CD4-positive, alpha-beta memory T cell (primary cell): Measurements from ENCODE around the gene EFL1. TPM values are rescaled to one million over a fixed set of nuclear protein-coding genes. Genes with fewer than 3 reads are reported as not detected.
"Not testable (repeated sequence)": the region's sequence is repeated elsewhere in the genome, so short reads cannot be mapped to it uniquely, and the experiment has no call there.

Experiments used
- CTCF ChIA-PET: fragments of 350-600 bp; sonication (Branson Sonifier 250); formaldehyde crosslinking; loops from one replicate; lab custom pipeline; 2021; ENCODE audit warnings: inconsistent platforms; ENCODE audit not compliant: partially characterized antibody; lab: Charles Lee
- POLR2A ChIA-PET: fragments of 350-600 bp; sonication (Branson Sonifier 250); formaldehyde crosslinking; loops from one replicate; lab custom pipeline; 2021; ENCODE audit not compliant: partially characterized antibody; lab: Charles Lee
- DNase-seq, 5 donors: peaks; one replicate each; pipeline versions ENCODE4 v3.0.0 to v3.0.0-alpha.2; 2020 to 2022; ENCODE audit warnings: mixed read lengths in 1 of 5
- H3K27ac ChIP-seq: one replicate; pipeline ENCODE4 v1.7.0; 2013; ENCODE audit warnings: low read depth, low read length
- H3K27me3 ChIP-seq: 2 replicates; pipeline ENCODE4 v1.7.0; 2013; ENCODE audit warnings: mild to moderate bottlenecking, low read length, moderate library complexity; ENCODE audit not compliant: insufficient read depth
- H3K36me3 ChIP-seq: 2 replicates; pipeline ENCODE4 v1.7.0; 2013; ENCODE audit warnings: mild to moderate bottlenecking, low read length, moderate library complexity; ENCODE audit not compliant: insufficient read depth
- H3K4me1 ChIP-seq: 2 replicates; pipeline ENCODE4 v1.7.0; 2013; ENCODE audit warnings: mild to moderate bottlenecking, low read length, moderate library complexity; ENCODE audit not compliant: insufficient read depth
- H3K4me3 ChIP-seq, 2 donors: one replicate each; pipeline ENCODE4 v1.7.0; 2013; ENCODE audit warnings: low read length in 2 of 2, mild to moderate bottlenecking in 1 of 2
- H3K9me3 ChIP-seq, 2 donors: one replicate each; pipeline ENCODE4 v1.7.0; 2013; ENCODE audit warnings: low read length in 2 of 2, control low read depth in 1 of 2; ENCODE audit not compliant: control insufficient read depth in 1 of 2
- H3K27ac Mint-ChIP-seq, 7 donors: one replicate each; pipeline ENCODE4 v1.8.0; 2020 to 2021; ENCODE audit warnings: mixed read lengths in 7 of 7, mild to moderate bottlenecking in 6 of 7, inconsistent platforms in 3 of 7, moderate library complexity in 3 of 7
- H3K27me3 Mint-ChIP-seq, 2 donors: one replicate each; pipeline ENCODE4 v1.8.0; 2020 to 2021; ENCODE audit warnings: mixed read lengths in 2 of 2
- H3K36me3 Mint-ChIP-seq, 2 donors: one replicate each; pipeline ENCODE4 v1.8.0; 2020 to 2021; ENCODE audit warnings: mixed read lengths in 2 of 2, inconsistent platforms in 1 of 2, mild to moderate bottlenecking in 1 of 2
- H3K4me1 Mint-ChIP-seq, 4 donors: one replicate each; pipeline ENCODE4 v1.8.0; 2020 to 2021; ENCODE audit warnings: mixed read lengths in 4 of 4, mild to moderate bottlenecking in 1 of 4
- H3K4me3 Mint-ChIP-seq, 8 donors: one replicate each; pipeline ENCODE4 v1.8.0; 2020 to 2021; ENCODE audit warnings: mixed read lengths in 8 of 8, mild to moderate bottlenecking in 7 of 8, moderate library complexity in 6 of 8, inconsistent platforms in 3 of 8
- H3K9me3 Mint-ChIP-seq, 8 donors: one replicate each; pipeline ENCODE4 v1.8.0; 2020 to 2021; ENCODE audit warnings: mixed read lengths in 8 of 8, mild to moderate bottlenecking in 5 of 8, inconsistent platforms in 3 of 8, moderate library complexity in 1 of 8
- intact Hi-C: fragments of 100-400 bp; cut with micrococcal nuclease; formaldehyde crosslinking; loops from one replicate; pipeline ENCODE4 v1.15.1; 2023
- polyA plus RNA-seq, 2 donors: library from polyadenylated mRNA; unstranded; fragments of 300-500 nt; fragmentation: Illumina TruSeq; gene quantifications; one replicate each; pipeline ENCODE4 v1.2.3, GENCODE V29; 2021
- total RNA-seq, 2 experiments: library from RNA; stranded (reverse); gene quantifications; one replicate each; pipeline ENCODE4 v1.2.3, GENCODE V29; 2021

The EFL1 gene
- total and polyA plus RNA-seq, 4 experiments from 2014 or later, result 9.3 to 23.8 (median 21.5) TPM

- peaks cover 33% of the 10 kb centered on the region for H3K4me1 ChIP-seq
- H3K9me3 Mint-ChIP-seq, H3K36me3 ChIP-seq, H3K4me3 Mint-ChIP-seq, H3K27ac Mint-ChIP-seq, H3K4me3 ChIP-seq, H3K9me3 ChIP-seq, CTCF ChIA-PET, H3K36me3 Mint-ChIP-seq, H3K27me3 ChIP-seq, H3K27me3 Mint-ChIP-seq, POLR2A ChIA-PET, DNase-seq, H3K27ac ChIP-seq: not testable (repeated sequence)
- intact Hi-C loops, result loop anchor here (10.0 kb wide), 1 partner anchor 52 kb away; no protein-coding TSS in a partner anchor
- peaks cover 20 to 33% (median 26%) of the 10 kb centered on the region in 4 donors for H3K4me1 Mint-ChIP-seq
Observed at GRCh38 chr15:82282386-82282785, 19.9 kb upstream of the EFL1 start.

DNA sequence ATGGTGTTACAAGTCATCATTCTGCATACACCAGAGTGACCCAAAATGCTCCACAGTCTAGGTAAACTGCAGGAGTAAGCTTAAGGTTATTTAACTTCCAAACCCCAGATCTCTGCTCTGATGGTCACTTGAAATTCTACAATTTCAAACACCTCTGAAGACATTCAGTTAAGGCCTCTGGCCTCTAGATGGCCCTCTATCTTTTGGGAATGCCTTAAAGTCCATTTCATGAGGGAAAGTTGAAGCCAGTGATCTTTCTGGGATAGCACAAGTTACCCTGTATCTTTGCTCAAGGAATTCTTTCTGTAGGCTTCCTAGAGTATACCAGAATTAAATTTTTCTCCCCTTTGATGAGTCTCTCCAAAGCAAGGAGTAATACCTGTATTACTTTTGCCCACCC is 18.7 kb upstream of the EFL1 start:
- H3K27me3 Mint-ChIP-seq, H3K9me3 Mint-ChIP-seq, POLR2A ChIA-PET, H3K9me3 ChIP-seq, H3K4me3 ChIP-seq, H3K36me3 ChIP-seq, H3K36me3 Mint-ChIP-seq, H3K4me3 Mint-ChIP-seq, H3K27me3 ChIP-seq, H3K27ac Mint-ChIP-seq, DNase-seq, H3K27ac ChIP-seq: not testable (repeated sequence)
- CTCF ChIA-PET, result interaction anchor here (1.2 to 1.9 kb wide), 4 partner anchors 15 to 56 kb away, joined by 3 to 15 read pairs (median 6); partner anchors contain the start of genes EFL1 and SAXO2
- intact Hi-C loops, result loop anchor here (10.0 kb wide), 1 partner anchor 54 kb away; no protein-coding TSS in a partner anchor
- H3K4me1 Mint-ChIP-seq, result peaks cover 9 to 22% (median 14%) of the 10 kb centered on the region in 4 donors
- H3K4me1 ChIP-seq, result peaks cover 22% of the 10 kb centered on the region

DNA sequence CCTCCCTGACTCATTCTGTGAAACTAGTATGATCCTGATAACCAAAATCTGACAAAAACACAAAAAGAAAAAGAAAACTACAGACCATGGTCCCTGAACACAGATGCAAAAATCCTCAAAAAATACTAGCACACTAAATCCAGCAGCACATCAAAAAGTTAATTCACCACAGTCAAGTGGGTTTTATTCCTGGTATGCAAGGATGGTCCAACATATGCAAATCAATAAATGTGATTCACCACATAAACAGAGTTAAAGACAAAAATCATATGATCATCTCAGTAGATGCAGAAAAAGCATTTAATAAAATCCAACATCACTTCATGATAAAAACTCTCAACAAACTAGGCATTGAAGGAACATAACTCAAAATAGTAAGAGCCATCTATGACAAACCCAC is 12.9 kb upstream of the EFL1 start:
- Histone ChIP-seq H3K27ac (no peak overlapping the region), H3K27me3 (no peaks in the 10 kb centered on the region), H3K4me3 (no peak overlapping the region), H3K4me1 (no peaks in the 10 kb centered on the region), H3K36me3 (no peaks in the 10 kb centered on the region), H3K9me3 (no peaks in the 10 kb centered on the region)
- no peak for DNase-seq
- Mint-ChIP-seq H3K9me3 (peaks cover 0 to 12% (median 0%) of the 10 kb centered on the region in 8 donors), H3K4me3 (no peak overlapping the region), H3K27ac (no peak overlapping the region), H3K36me3 (peaks cover 0 to 3% of the 10 kb centered on the region in 2 donors), H3K4me1 (no peaks in the 10 kb centered on the region), H3K27me3 (peaks cover 2 to 5% of the 10 kb centered on the region in 2 donors)
- ChIA-PET CTCF (no interaction called here), POLR2A (no interaction called here)
- intact Hi-C loops, result no loop called here

GRCh38 chr15:82272154-82272553 is 9.6 kb upstream of the EFL1 start:
- no peaks in the 10 kb centered on the region for H3K9me3 ChIP-seq
- no peaks in the 10 kb centered on the region for H3K4me1 ChIP-seq
- no peaks in the 10 kb centered on the region for H3K27me3 ChIP-seq
- H3K27me3 Mint-ChIP-seq, result peaks cover 2 to 5% of the 10 kb centered on the region in 2 donors
- no peak overlapping the region for H3K4me3 ChIP-seq
- ChIA-PET CTCF (no interaction called here), POLR2A (no interaction called here)
- H3K27ac Mint-ChIP-seq, result no peak overlapping the region
- peaks cover 0 to 12% (median 0%) of the 10 kb centered on the region in 8 donors for H3K9me3 Mint-ChIP-seq
- no peak overlapping the region for H3K27ac ChIP-seq
- no peaks in the 10 kb centered on the region for H3K36me3 ChIP-seq
- no peak overlapping the region for H3K4me3 Mint-ChIP-seq
- intact Hi-C loops, result no loop called here
- DNase-seq, result no peak
- H3K4me1 Mint-ChIP-seq, result peaks cover 0 to 3% (median 0%) of the 10 kb centered on the region in 4 donors
- peaks cover 0 to 3% of the 10 kb centered on the region in 2 donors for H3K36me3 Mint-ChIP-seq

DNA sequence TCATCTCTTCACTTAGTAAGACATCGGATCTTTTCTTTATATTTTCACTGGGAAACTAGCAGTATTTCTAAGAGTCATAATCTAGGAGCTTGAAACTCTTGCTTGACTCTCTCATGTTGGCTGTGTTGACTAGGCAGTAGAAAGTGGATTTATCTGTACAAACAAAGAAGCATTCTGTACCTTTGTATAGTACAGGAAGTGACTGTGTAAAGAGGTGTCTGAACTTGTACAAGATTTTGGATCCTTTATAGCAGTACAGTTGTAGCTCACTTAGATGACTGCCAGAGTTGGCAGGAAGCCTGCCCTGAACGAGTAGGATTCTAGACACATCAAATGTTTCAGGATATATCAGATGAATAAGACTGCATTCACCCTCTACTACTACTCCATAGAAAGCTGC is 5.9 kb upstream of the EFL1 start:
- H3K9me3 ChIP-seq, POLR2A ChIA-PET, H3K27ac ChIP-seq, DNase-seq, H3K4me3 ChIP-seq, H3K27me3 Mint-ChIP-seq, H3K4me1 ChIP-seq, H3K4me3 Mint-ChIP-seq, H3K36me3 Mint-ChIP-seq, H3K27ac Mint-ChIP-seq, H3K9me3 Mint-ChIP-seq, H3K27me3 ChIP-seq, H3K36me3 ChIP-seq: not testable (repeated sequence)
- CTCF ChIA-PET, result interaction anchor here (4.1 kb wide), 1 partner anchor 12 kb away, joined by 15 read pairs; no protein-coding TSS in a partner anchor
- intact Hi-C loops, result loop anchor here (10.0 kb wide), 1 partner anchor 796 kb away; the partner anchor contains the start of gene BTBD1
- peaks cover 0 to 12% (median under 1%) of the 10 kb centered on the region in 4 donors for H3K4me1 Mint-ChIP-seq

DNA sequence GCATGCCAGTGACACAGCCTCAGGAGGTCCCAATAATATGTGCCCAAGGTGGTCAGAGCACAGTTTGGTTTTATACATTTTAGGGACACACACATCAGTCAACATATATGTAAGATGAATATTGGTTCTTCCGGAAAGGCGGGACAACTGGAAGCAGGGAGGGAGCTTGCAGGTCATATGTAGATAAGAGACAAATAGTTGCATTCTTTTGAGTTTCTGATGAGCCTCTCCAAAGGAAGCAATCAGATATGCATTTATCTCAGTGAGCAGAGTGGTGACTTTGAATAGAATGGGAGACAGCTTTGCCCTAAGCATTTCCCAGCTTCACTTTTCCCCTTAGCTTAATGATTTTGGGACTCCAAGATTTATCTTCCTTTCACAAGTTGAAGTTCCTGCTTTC is 4.6 kb upstream of the EFL1 start:
- peaks cover 6 to 23% (median 9%) of the 10 kb centered on the region in 4 donors for H3K4me1 Mint-ChIP-seq
- CTCF ChIA-PET, result interaction anchor here (4.1 kb wide), 1 partner anchor 13 kb away, joined by 15 read pairs; no protein-coding TSS in a partner anchor
- H3K27ac ChIP-seq, result not testable (repeated sequence)

GRCh38 chr15:82263350-82263749 is 816 bp upstream of the EFL1 start:
- peak overlapping the region; percentile 93 to 98 (median 96) for H3K4me3 Mint-ChIP-seq
- Histone ChIP-seq H3K4me1 (peaks cover 22% of the 10 kb centered on the region), H3K9me3 (no peaks in the 10 kb centered on the region), H3K36me3 (peaks cover 6% of the 10 kb centered on the region), H3K27ac (peak overlapping the region; percentile 54), H3K4me3 (peak overlapping the region in 1 of 2 donors; percentile 77), H3K27me3 (no peaks in the 10 kb centered on the region)
- H3K4me1 Mint-ChIP-seq, result peaks cover 20 to 40% (median 25%) of the 10 kb centered on the region in 4 donors
- intact Hi-C loops, result loop anchor here (2.0 to 10.0 kb wide), 2 partner anchors 217 to 801 kb away; partner anchors contain the start of genes BTBD1 and MEX3B
- peaks cover 0 to 2% (median 0%) of the 10 kb centered on the region in 8 donors for H3K9me3 Mint-ChIP-seq
- H3K36me3 Mint-ChIP-seq, result peaks cover 5 to 19% of the 10 kb centered on the region in 2 donors
- no peak for DNase-seq
- POLR2A ChIA-PET, result interaction anchor here (1.4 kb wide), 1 partner anchor 35 kb away, joined by 6 read pairs; no protein-coding TSS in a partner anchor
- peak overlapping the region; percentile 78 to 97 (median 95) for H3K27ac Mint-ChIP-seq
- H3K27me3 Mint-ChIP-seq, result no peaks in the 10 kb centered on the region
- CTCF ChIA-PET, result interaction anchor here (1.0 to 1.7 kb wide), 2 partner anchors 11 to 17 kb away, joined by 3 to 7 read pairs; no protein-coding TSS in a partner anchor

More for the DNA sequence above, 4.6 kb upstream of the EFL1 start:
- H3K9me3 ChIP-seq, POLR2A ChIA-PET, H3K27me3 ChIP-seq, H3K27me3 Mint-ChIP-seq, H3K9me3 Mint-ChIP-seq, H3K4me3 ChIP-seq, DNase-seq, H3K36me3 Mint-ChIP-seq, H3K27ac Mint-ChIP-seq, H3K4me1 ChIP-seq, H3K4me3 Mint-ChIP-seq, H3K36me3 ChIP-seq: not testable (repeated sequence)
- intact Hi-C loops, result loop anchor here (10.0 kb wide), 1 partner anchor 798 kb away; the partner anchor contains the start of gene BTBD1
